ENCODE data around the gene SHE. TPM values are rescaled to one million over a fixed set of nuclear protein-coding genes. Genes with fewer than 3 reads are reported as not detected.

SHE gene
- total and polyA plus RNA-seq, 2 experiments from 2014 or later = 0.23 to 0.69 TPM

DNA sequence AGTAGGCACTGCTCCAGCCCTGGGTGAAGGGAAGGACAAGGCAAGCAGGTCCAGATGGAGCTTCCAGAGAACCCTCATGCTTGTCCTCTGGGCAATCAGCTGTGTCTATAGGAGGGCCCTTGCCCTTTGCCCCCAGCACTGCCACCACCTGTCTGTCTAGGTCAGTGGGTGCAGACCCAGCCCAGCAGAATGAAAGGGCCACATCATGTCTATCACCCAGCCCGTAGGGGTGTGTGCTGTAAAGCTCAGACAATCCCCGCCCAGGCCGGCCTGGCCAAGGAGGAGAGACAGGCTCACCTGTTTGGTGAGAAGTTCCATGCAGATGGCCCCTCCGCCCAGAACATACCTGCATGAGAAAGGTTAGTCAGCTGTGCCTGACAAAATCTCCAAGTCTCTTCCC is 49.3 kb upstream of the SHE start:
- H3K9me3 Mint-ChIP-seq = no peaks in the 10 kb centered on the region
- Histone ChIP-seq H3K27ac (ENCODE audit: low read depth) (no peak overlapping the region), H3K9me2 (ENCODE audit: insufficient read depth) (no peaks in the 10 kb centered on the region), H3K36me3 (ENCODE audit: insufficient read depth) (peaks cover 58% of the 10 kb centered on the region), H3K4me2 (no peak overlapping the region), H3K79me2 (replicated peaks; ENCODE audit: insufficient read depth) (peaks cover 10% of the 10 kb centered on the region), H3K27me3 (ENCODE audit: insufficient read depth) (no peaks in the 10 kb centered on the region), H2AFZ (no peak overlapping the region), H3K4me3 (no peak overlapping the region), H4K20me1 (replicated peaks; ENCODE audit: insufficient read depth) (peaks cover 42% of the 10 kb centered on the region), H3K4me1 (ENCODE audit: insufficient read depth) (peaks cover 4% of the 10 kb centered on the region; the same call in 1 of the 2 replicates), H3F3A (replicated peaks; ENCODE audit: low read depth) (0 out of 2 replicates have a peak, but pooled peaks cover 11% of the 10 kb centered on the region)
- peaks cover 10% of the 10 kb centered on the region; the same call in 2 of the 3 replicates for H3K4me1 Mint-ChIP-seq
- DNase-seq (ENCODE audit: low spot score) (no peak), ATAC-seq (no peak)
- peaks cover 75% of the 10 kb centered on the region for H3K36me3 Mint-ChIP-seq (ENCODE audit: low read depth)
- TF ChIP-seq ZNF114 (CRISPR knock-in tag; IDR thresholded peaks at IDR 0.05) (no peak), EZH2phosphoT487 (IDR thresholded peaks at IDR 0.05; ENCODE audit: unreplicated experiment) (no peak)
- TF ChIP-seq, protein P1, sequence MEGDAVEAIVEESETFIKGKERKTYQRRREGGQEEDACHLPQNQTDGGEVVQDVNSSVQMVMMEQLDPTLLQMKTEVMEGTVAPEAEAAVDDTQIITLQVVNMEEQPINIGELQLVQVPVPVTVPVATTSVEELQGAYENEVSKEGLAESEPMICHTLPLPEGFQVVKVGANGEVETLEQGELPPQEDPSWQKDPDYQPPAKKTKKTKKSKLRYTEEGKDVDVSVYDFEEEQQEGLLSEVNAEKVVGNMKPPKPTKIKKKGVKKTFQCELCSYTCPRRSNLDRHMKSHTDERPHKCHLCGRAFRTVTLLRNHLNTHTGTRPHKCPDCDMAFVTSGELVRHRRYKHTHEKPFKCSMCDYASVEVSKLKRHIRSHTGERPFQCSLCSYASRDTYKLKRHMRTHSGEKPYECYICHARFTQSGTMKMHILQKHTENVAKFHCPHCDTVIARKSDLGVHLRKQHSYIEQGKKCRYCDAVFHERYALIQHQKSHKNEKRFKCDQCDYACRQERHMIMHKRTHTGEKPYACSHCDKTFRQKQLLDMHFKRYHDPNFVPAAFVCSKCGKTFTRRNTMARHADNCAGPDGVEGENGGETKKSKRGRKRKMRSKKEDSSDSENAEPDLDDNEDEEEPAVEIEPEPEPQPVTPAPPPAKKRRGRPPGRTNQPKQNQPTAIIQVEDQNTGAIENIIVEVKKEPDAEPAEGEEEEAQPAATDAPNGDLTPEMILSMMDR (conservative IDR thresholded peaks at IDR 0.05; ENCODE audit: low read depth in 2 of 2) = no peak
- no peak overlapping the region for H3K4me3 Mint-ChIP-seq
- no peak overlapping the region for H3K27ac Mint-ChIP-seq
- H3K27me3 Mint-ChIP-seq (ENCODE audit: insufficient read depth, low read depth, poor library complexity) = no peaks in the 10 kb centered on the region

DNA sequence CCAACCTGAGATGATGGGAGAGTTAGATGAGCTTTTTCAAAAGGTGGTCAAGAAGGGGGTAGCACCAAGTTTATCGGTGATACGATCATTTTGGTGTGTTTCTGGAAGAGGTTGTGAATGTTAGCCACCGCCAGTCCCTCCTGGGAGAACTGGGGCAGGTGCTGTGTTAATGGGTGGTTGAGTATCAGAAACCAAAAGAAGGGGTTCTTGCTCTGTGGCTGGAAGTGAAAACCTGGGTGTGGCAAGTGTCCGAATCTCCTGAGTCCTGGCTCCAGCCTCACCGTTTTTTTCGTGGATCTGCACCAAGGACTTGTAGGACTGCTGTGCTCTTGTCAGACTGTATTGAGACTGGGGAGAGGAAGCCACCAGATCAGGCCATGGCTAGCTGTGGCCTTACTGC is 48.4 kb upstream of the SHE start:
- no peak overlapping the region for H2AFZ ChIP-seq
- H3K27me3 ChIP-seq (ENCODE audit: insufficient read depth) = no peaks in the 10 kb centered on the region
- H3K36me3 ChIP-seq (ENCODE audit: insufficient read depth) = peaks cover 55% of the 10 kb centered on the region
- H3F3A ChIP-seq (replicated peaks; ENCODE audit: low read depth) = 0 out of 2 replicates have a peak, but pooled peaks cover 11% of the 10 kb centered on the region
- H3K79me2 ChIP-seq (replicated peaks; ENCODE audit: insufficient read depth) = peaks cover 3% of the 10 kb centered on the region
- Mint-ChIP-seq H3K9me3 (no peaks in the 10 kb centered on the region), H3K4me3 (no peak overlapping the region), H3K4me1 (peaks cover 3% of the 10 kb centered on the region; the same call in 2 of the 3 replicates), H3K27ac (no peak overlapping the region), H3K27me3 (ENCODE audit: insufficient read depth, low read depth, poor library complexity) (no peaks in the 10 kb centered on the region), H3K36me3 (ENCODE audit: low read depth) (peaks cover 67% of the 10 kb centered on the region)
- no peak overlapping the region for H3K27ac ChIP-seq (ENCODE audit: low read depth)
- no peaks in the 10 kb centered on the region for H3K4me1 ChIP-seq (ENCODE audit: insufficient read depth)
- no peak overlapping the region for H3K4me3 ChIP-seq
- no peaks in the 10 kb centered on the region for H3K9me2 ChIP-seq (ENCODE audit: insufficient read depth)
- no peak for ATAC-seq
- no peak for DNase-seq (ENCODE audit: low spot score)
- H3K4me2 ChIP-seq = no peak overlapping the region
- H4K20me1 ChIP-seq (replicated peaks; ENCODE audit: insufficient read depth) = peaks cover 37% of the 10 kb centered on the region
- no peak for TF ChIP-seq ZNF114 (CRISPR knock-in tag; IDR thresholded peaks at IDR 0.05)
- TF ChIP-seq, protein P2, sequence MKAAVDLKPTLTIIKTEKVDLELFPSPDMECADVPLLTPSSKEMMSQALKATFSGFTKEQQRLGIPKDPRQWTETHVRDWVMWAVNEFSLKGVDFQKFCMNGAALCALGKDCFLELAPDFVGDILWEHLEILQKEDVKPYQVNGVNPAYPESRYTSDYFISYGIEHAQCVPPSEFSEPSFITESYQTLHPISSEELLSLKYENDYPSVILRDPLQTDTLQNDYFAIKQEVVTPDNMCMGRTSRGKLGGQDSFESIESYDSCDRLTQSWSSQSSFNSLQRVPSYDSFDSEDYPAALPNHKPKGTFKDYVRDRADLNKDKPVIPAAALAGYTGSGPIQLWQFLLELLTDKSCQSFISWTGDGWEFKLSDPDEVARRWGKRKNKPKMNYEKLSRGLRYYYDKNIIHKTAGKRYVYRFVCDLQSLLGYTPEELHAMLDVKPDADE (IDR thresholded peaks at IDR 0.05) = no peak
- no peak for TF ChIP-seq POLR2AphosphoS5 (IDR thresholded peaks at IDR 0.05; ENCODE audit: low read depth)
- TF ChIP-seq, protein P3, sequence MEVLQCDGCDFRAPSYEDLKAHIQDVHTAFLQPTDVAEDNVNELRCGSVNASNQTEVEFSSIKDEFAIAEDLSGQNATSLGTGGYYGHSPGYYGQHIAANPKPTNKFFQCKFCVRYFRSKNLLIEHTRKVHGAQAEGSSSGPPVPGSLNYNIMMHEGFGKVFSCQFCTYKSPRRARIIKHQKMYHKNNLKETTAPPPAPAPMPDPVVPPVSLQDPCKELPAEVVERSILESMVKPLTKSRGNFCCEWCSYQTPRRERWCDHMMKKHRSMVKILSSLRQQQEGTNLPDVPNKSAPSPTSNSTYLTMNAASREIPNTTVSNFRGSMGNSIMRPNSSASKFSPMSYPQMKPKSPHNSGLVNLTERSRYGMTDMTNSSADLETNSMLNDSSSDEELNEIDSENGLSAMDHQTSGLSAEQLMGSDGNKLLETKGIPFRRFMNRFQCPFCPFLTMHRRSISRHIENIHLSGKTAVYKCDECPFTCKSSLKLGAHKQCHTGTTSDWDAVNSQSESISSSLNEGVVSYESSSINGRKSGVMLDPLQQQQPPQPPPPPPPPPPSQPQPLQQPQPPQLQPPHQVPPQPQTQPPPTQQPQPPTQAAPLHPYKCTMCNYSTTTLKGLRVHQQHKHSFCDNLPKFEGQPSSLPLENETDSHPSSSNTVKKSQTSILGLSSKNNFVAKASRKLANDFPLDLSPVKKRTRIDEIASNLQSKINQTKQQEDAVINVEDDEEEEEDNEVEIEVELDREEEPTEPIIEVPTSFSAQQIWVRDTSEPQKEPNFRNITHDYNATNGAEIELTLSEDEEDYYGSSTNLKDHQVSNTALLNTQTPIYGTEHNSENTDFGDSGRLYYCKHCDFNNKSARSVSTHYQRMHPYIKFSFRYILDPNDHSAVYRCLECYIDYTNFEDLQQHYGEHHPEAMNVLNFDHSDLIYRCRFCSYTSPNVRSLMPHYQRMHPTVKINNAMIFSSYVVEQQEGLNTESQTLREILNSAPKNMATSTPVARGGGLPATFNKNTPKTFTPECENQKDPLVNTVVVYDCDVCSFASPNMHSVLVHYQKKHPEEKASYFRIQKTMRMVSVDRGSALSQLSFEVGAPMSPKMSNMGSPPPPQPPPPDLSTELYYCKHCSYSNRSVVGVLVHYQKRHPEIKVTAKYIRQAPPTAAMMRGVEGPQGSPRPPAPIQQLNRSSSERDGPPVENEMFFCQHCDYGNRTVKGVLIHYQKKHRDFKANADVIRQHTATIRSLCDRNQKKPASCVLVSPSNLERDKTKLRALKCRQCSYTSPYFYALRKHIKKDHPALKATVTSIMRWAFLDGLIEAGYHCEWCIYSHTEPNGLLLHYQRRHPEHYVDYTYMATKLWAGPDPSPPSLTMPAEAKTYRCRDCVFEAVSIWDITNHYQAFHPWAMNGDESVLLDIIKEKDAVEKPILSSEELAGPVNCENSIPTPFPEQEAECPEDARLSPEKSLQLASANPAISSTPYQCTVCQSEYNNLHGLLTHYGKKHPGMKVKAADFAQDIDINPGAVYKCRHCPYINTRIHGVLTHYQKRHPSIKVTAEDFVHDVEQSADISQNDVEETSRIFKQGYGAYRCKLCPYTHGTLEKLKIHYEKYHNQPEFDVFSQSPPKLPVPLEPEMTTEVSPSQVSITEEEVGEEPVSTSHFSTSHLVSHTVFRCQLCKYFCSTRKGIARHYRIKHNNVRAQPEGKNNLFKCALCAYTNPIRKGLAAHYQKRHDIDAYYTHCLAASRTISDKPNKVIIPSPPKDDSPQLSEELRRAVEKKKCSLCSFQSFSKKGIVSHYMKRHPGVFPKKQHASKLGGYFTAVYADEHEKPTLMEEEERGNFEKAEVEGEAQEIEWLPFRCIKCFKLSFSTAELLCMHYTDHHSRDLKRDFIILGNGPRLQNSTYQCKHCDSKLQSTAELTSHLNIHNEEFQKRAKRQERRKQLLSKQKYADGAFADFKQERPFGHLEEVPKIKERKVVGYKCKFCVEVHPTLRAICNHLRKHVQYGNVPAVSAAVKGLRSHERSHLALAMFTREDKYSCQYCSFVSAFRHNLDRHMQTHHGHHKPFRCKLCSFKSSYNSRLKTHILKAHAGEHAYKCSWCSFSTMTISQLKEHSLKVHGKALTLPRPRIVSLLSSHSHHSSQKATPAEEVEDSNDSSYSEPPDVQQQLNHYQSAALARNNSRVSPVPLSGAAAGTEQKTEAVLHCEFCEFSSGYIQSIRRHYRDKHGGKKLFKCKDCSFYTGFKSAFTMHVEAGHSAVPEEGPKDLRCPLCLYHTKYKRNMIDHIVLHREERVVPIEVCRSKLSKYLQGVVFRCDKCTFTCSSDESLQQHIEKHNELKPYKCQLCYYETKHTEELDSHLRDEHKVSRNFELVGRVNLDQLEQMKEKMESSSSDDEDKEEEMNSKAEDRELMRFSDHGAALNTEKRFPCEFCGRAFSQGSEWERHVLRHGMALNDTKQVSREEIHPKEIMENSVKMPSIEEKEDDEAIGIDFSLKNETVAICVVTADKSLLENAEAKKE (CRISPR knock-in tag; IDR thresholded peaks at IDR 0.05) = no peak
- TF ChIP-seq REST (IDR thresholded peaks at IDR 0.05; ENCODE audit: unreplicated experiment) = no peak
- no peak for TF ChIP-seq CREB1 (CRISPR knock-in tag; IDR thresholded peaks at IDR 0.05; ENCODE audit: low read depth)
- TF ChIP-seq EZH2phosphoT487 (IDR thresholded peaks at IDR 0.05; ENCODE audit: unreplicated experiment) = no peak
- no peak for TF ChIP-seq STAT1 (IDR thresholded peaks at IDR 0.05; ENCODE audit: unreplicated experiment)
